A673 (cell line): ENCODE data around the gene GJD3.

Source experiments
- CTCF ChIP-seq: fragments of 300-800, 200-600 bp; sonication (generic); conservative IDR thresholded peaks from 2 replicates; pipeline ENCODE4 v1.5.1; 2017; ENCODE audit warnings: low read depth, mild to moderate bottlenecking, antibody characterized with exemption, low read length, moderate library complexity, mixed read lengths
- EZH2 ChIP-seq: fragments of 200-600 bp; sonication (generic); IDR thresholded peaks from 2 replicates; pipeline ENCODE4 v1.6.1; 2017; ENCODE audit warnings: borderline replicate concordance, low read depth, mild to moderate bottlenecking, mixed read lengths, antibody characterized with exemption, low read length; ENCODE audit not compliant: poor library complexity, severe bottlenecking

GRCh38 chr17:40363111-40363827 lies 1.3 kb downstream of the GJD3 start:
- TF ChIP-seq CTCF (no peak), EZH2 (no peak)
